ENCODE results near the gene IFT172.

IFT172 gene

DNA sequence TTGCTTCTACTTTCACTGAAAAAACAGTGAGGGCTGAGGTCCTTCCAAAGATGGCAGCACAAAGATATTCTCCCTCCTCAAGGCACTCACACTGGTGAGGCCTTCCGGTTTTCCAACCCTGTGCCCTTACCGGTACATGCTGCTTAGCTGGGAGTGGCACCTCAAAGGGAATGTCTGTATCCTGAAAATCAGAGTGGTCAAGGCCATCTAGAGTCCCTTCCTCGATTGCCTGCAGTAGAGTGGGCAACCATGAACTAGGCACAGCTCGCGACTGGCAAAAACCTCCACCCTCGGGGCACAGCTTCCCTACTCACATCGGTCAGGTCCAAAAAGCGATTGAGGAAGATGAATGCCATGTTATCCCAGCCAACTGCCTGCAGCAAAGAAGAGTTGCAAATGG, 43.9 kb downstream of the IFT172 start:
- DNase-seq (ENCODE audit: low read depth, low spot score): no peak
- no peak overlapping the region for H3K27ac ChIP-seq (ENCODE audit: low read length)
- peaks cover 6% of the 10 kb centered on the region for H3K36me3 ChIP-seq (ENCODE audit: control insufficient read depth, insufficient read depth, low read length)
- H3K27me3 ChIP-seq (ENCODE audit: control insufficient read depth, insufficient read depth, low read length): no peaks in the 10 kb centered on the region
- H3K4me1 ChIP-seq (ENCODE audit: control insufficient read depth, insufficient read depth, low read length): 0 out of 2 replicates have a peak, but pooled peaks cover 2% of the 10 kb centered on the region
- H3K4me3 ChIP-seq (ENCODE audit: low read length): no peak overlapping the region
- H3K9me3 ChIP-seq (ENCODE audit: control insufficient read depth, insufficient read depth, low read length): no peaks in the 10 kb centered on the region
- no CpG with 5 or more reads among the region's 8 CpGs for WGBS (ENCODE audit: insufficient coverage, insufficient read length)

GRCh38 chr2:27445155-27445554, 44.4 kb downstream of the IFT172 start:
- H3K27me3 ChIP-seq (ENCODE audit: control insufficient read depth, insufficient read depth, low read length): no peaks in the 10 kb centered on the region
- peaks cover 7% of the 10 kb centered on the region for H3K36me3 ChIP-seq (ENCODE audit: control insufficient read depth, insufficient read depth, low read length)
- no CpG with 5 or more reads among the region's 8 CpGs for WGBS (ENCODE audit: insufficient coverage, insufficient read length)
- DNase-seq (ENCODE audit: low read depth, low spot score): no peak
- H3K4me3 ChIP-seq (ENCODE audit: low read length): no peak overlapping the region
- 0 out of 2 replicates have a peak, but pooled peaks cover 2% of the 10 kb centered on the region for H3K4me1 ChIP-seq (ENCODE audit: control insufficient read depth, insufficient read depth, low read length)
- H3K27ac ChIP-seq (ENCODE audit: low read length): no peak overlapping the region
- H3K9me3 ChIP-seq (ENCODE audit: control insufficient read depth, insufficient read depth, low read length): no peaks in the 10 kb centered on the region

GRCh38 chr2:27442920-27443282, 46.6 kb downstream of the IFT172 start:
- Histone ChIP-seq H3K27ac (ENCODE audit: low read length) (no peak overlapping the region), H3K27me3 (ENCODE audit: control insufficient read depth, insufficient read depth, low read length) (no peaks in the 10 kb centered on the region), H3K4me3 (ENCODE audit: low read length) (peak overlapping the region; percentile 50; the same call in 1 of the 2 replicates), H3K4me1 (ENCODE audit: control insufficient read depth, insufficient read depth, low read length) (0 out of 2 replicates have a peak, but pooled peaks cover 2% of the 10 kb centered on the region), H3K36me3 (ENCODE audit: control insufficient read depth, insufficient read depth, low read length) (peaks cover 7% of the 10 kb centered on the region), H3K9me3 (ENCODE audit: control insufficient read depth, insufficient read depth, low read length) (no peaks in the 10 kb centered on the region)
- no peak for DNase-seq (ENCODE audit: low read depth, low spot score)
- no CpG with 5 or more reads among the region's 6 CpGs for WGBS (ENCODE audit: insufficient coverage, insufficient read length)

DNA sequence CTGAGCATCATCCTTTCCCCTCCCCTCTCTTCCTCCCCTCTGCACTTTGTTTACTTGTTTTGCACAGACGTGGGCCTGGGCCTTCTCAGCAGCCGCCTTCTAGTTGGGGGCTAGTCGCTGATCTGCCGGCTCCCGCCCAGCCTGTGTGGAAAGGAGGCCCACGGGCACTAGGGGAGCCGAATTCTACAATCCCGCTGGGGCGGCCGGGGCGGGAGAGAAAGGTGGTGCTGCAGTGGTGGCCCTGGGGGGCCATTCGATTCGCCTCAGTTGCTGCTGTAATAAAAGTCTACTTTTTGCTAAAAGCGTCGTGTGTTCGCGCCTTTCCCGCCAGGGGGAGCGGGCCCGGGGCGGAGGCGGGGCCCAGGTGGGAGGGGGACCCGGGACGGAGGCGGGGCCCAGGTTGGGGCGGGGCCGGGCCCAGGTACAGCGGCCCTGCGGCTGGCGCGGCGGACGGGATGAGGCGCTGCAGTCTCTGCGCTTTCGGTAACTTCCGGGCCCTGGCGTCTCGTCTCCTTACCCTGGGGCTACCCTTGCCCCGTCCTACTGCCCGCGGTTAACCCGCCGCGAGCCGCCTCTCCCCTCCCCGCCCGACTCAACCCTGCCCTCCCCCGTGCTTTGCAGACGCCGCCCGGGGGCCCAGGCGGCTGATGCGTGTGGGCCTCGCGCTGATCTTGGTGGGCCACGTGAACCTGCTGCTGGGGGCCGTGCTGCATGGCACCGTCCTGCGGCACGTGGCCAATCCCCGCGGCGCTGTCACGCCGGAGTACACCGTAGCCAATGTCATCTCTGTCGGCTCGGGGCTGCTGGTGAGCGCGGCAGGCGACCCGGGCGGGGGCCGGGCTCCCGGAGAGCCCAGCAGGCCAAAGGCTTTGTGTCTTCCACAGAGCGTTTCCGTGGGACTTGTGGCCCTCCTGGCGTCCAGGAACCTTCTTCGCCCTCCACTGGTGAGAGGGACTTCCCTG, 47.3 kb downstream of the IFT172 start, which contains the start of gene KRTCAP3:
Gene KRTCAP3 (plus strand): TSS at position 424 of the 962 bp plus-strand sequence. CDS start 32 bp downstream, at position 456.
- Histone ChIP-seq H3K4me1 (ENCODE audit: control insufficient read depth, insufficient read depth, low read length) (0 out of 2 replicates have a peak, but pooled peaks cover 2% of the 10 kb centered on the region), H3K9me3 (ENCODE audit: control insufficient read depth, insufficient read depth, low read length) (no peaks in the 10 kb centered on the region), H3K4me3 (ENCODE audit: low read length) (peak within 1 kb of the TSS; percentile 50), H3K36me3 (ENCODE audit: control insufficient read depth, insufficient read depth, low read length) (peaks cover 7% of the 10 kb centered on the region), H3K27me3 (ENCODE audit: control insufficient read depth, insufficient read depth, low read length) (no peaks in the 10 kb centered on the region), H3K27ac (ENCODE audit: low read length) (no peak within 1 kb of the TSS)
- WGBS (ENCODE audit: insufficient coverage, insufficient read length): no CpG with 5 or more reads among the region's 80 CpGs
- DNase-seq (ENCODE audit: low read depth, low spot score): peak; percentile 54

- DNase-seq (ENCODE audit: low read depth, low spot score): no peak
- Histone ChIP-seq H3K9me3 (ENCODE audit: control insufficient read depth, insufficient read depth, low read length) (no peaks in the 10 kb centered on the region), H3K36me3 (ENCODE audit: control insufficient read depth, insufficient read depth, low read length) (peaks cover 11% of the 10 kb centered on the region), H3K27me3 (ENCODE audit: control insufficient read depth, insufficient read depth, low read length) (no peaks in the 10 kb centered on the region), H3K4me1 (ENCODE audit: control insufficient read depth, insufficient read depth, low read length) (0 out of 2 replicates have a peak, but pooled peaks cover 2% of the 10 kb centered on the region), H3K4me3 (ENCODE audit: low read length) (no peak overlapping the region), H3K27ac (ENCODE audit: low read length) (no peak overlapping the region)
- no CpG with 5 or more reads among the region's 10 CpGs for WGBS (ENCODE audit: insufficient coverage, insufficient read length)
Observed at GRCh38 chr2:27441226-27441926, 48.2 kb downstream of the IFT172 start.

DNA sequence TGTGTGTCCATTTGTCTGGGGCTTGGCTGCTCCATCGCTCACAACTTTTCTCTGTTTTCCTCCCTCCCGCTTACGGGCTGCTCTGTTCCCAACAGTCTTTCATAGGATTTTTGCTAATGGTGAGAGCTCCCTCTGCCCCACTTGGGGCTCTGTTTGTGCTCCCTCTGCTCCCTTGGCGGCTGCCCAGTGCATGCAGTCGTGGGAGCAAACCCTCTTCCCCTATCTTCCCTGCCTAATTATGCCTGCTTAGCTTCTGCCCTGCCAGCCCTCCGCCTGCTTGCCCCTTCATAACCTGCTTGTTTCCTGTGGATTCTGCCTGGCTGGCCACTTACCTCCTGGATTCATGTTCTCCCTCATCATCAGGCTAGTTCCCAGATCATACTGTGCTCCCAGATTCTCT, 53.9 kb downstream of the IFT172 start:
- H3K4me1 ChIP-seq (ENCODE audit: control insufficient read depth, insufficient read depth, low read length): no peaks in the 10 kb centered on the region
- H3K9me3 ChIP-seq (ENCODE audit: control insufficient read depth, insufficient read depth, low read length): no peaks in the 10 kb centered on the region
- no peak for DNase-seq (ENCODE audit: low read depth, low spot score)
- no peaks in the 10 kb centered on the region for H3K27me3 ChIP-seq (ENCODE audit: control insufficient read depth, insufficient read depth, low read length)
- H3K4me3 ChIP-seq (ENCODE audit: low read length): no peak overlapping the region
- H3K36me3 ChIP-seq (ENCODE audit: control insufficient read depth, insufficient read depth, low read length): peaks cover 23% of the 10 kb centered on the region
- H3K27ac ChIP-seq (ENCODE audit: low read length): no peak overlapping the region
- WGBS (ENCODE audit: insufficient coverage, insufficient read length): no CpG with 5 or more reads among the region's 6 CpGs

DNA sequence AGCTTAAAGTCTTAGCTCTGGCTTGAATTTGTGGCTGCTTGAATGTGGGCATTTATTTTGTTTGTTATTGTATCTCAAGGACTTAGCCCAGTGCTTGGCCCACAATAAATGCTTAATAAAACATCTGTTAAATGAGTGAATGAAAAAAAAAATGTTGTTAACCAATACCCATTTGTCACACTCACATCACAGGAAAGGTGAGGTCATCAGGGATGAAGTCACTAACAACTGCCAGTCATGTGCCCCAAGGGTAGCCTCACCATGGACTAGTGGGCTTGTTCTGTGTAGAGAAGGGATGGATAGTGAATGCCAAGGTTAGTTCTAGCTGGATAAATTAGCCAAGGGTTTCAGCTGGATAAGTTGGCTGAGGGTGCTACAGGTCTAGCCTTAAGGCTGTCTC, 58.1 kb downstream of the IFT172 start:
- H3K9me3 ChIP-seq (ENCODE audit: control insufficient read depth, insufficient read depth, low read length): no peaks in the 10 kb centered on the region
- H3K36me3 ChIP-seq (ENCODE audit: control insufficient read depth, insufficient read depth, low read length): peaks cover 17% of the 10 kb centered on the region
- no peaks in the 10 kb centered on the region; the same call in 1 of the 2 replicates for H3K4me1 ChIP-seq (ENCODE audit: control insufficient read depth, insufficient read depth, low read length)
- no peak for DNase-seq (ENCODE audit: low read depth, low spot score)
- H3K27ac ChIP-seq (ENCODE audit: low read length): no peak overlapping the region
- no peak overlapping the region for H3K4me3 ChIP-seq (ENCODE audit: low read length)
- no peaks in the 10 kb centered on the region for H3K27me3 ChIP-seq (ENCODE audit: control insufficient read depth, insufficient read depth, low read length)

DNA sequence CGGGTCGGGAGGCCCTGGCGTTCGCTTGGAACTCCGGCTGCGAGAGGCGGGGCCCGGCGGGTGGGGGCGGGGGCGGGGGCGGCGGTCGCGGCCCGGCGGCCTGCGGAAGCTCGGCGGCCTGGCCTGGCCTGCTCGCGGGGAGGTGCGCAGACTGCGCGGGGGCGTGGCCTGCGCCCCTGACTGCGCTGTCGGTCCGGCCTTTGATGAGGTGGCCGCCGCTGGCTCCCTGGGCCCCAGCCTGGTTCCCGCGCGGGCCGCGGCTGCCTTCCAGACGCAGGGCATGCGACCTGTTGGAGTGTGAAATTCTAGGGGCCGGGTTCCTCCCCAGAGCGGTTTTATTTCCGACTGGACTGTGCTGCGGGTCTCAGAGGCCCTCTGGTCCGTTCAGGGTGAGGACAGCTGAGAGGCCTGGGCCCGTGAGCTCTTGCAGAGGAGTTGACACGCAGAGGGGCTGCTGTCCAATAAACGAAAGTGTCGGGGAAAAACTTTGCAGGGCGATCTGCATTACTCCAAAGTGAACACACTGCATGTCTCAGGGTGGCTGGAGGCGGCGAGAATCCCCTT, 60.5 kb downstream of the IFT172 start:
- Histone ChIP-seq H3K27ac (ENCODE audit: low read length) (no peak overlapping the region), H3K36me3 (ENCODE audit: control insufficient read depth, insufficient read depth, low read length) (peaks cover 6% of the 10 kb centered on the region), H3K4me3 (ENCODE audit: low read length) (peak overlapping the region; percentile 79), H3K27me3 (ENCODE audit: control insufficient read depth, insufficient read depth, low read length) (no peaks in the 10 kb centered on the region), H3K4me1 (ENCODE audit: control insufficient read depth, insufficient read depth, low read length) (no peaks in the 10 kb centered on the region; the same call in 1 of the 2 replicates), H3K9me3 (ENCODE audit: control insufficient read depth, insufficient read depth, low read length) (no peaks in the 10 kb centered on the region)
- no peak for DNase-seq (ENCODE audit: low read depth, low spot score)
- no CpG with 5 or more reads among the region's 51 CpGs for WGBS (ENCODE audit: insufficient coverage, insufficient read length)

DNA sequence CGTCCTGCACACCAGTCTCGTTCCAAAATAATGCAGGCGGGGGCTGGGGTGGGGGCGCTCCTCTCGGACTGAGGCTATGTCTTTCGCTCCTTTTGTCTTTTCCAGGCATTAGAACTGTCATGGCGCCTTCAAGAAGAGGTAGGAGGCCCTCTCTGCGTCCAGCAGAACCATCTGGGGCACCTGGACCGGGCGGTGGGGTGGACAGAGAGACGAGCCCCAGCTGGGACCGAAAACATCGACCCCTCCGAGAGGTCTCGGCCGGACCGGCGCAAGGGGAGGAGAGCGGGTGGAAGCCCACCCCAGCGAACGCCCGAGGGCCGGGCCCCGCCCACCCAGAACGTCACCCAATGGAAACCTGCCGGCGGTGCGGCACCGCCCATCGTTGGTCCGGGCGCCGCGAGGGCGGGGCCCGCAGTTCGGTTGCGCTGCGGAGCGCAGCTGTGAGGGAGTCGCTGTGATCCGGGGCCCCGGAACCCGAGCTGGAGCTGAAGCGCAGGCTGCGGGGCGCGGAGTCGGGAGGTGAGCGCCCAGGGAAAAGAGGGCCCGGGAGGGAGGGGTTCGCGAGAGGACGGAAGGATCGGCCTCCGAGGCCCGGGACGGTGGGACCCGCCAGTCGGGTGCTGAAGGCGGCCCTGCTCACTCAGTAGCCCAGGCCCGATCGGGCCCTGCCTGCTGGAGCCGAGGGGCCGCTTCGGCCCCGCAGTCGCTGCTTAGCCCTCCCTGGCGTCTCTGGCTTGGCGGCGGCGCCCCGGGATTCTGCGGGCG, 61.1 kb downstream of the IFT172 start, which contains the start of gene NRBP1:
Gene NRBP1 (plus strand): TSS at position 419 of the 765 bp plus-strand sequence. CDS start 4,643 bp downstream, outside the sequence.
- H3K27ac ChIP-seq (ENCODE audit: low read length): no peak within 1 kb of the TSS
- H3K9me3 ChIP-seq (ENCODE audit: control insufficient read depth, insufficient read depth, low read length): no peaks in the 10 kb centered on the region
- no peaks in the 10 kb centered on the region for H3K27me3 ChIP-seq (ENCODE audit: control insufficient read depth, insufficient read depth, low read length)
- H3K4me3 ChIP-seq (ENCODE audit: low read length): peak within 1 kb of the TSS; percentile 79
- no CpG with 5 or more reads among the region's 75 CpGs for whole genome bisulfite sequencing (ENCODE audit: insufficient coverage, insufficient read length)
- no peaks in the 10 kb centered on the region; the same call in 1 of the 2 replicates for H3K4me1 ChIP-seq (ENCODE audit: control insufficient read depth, insufficient read depth, low read length)
- peaks cover 4% of the 10 kb centered on the region for H3K36me3 ChIP-seq (ENCODE audit: control insufficient read depth, insufficient read depth, low read length)
- DNase-seq (ENCODE audit: low read depth, low spot score): peak; percentile 81

Data from iPS DF 6.9 (cell line).